ENCODE data around the gene TEX19. TPM values are rescaled to one million over a fixed set of nuclear protein-coding genes. Genes with fewer than 3 reads are reported as not detected.

TEX19 gene
- total RNA-seq, 3 donors from 2014 or later (not counting 1 experiment from before 2014, with no cell fraction given), result not detected

DNA sequence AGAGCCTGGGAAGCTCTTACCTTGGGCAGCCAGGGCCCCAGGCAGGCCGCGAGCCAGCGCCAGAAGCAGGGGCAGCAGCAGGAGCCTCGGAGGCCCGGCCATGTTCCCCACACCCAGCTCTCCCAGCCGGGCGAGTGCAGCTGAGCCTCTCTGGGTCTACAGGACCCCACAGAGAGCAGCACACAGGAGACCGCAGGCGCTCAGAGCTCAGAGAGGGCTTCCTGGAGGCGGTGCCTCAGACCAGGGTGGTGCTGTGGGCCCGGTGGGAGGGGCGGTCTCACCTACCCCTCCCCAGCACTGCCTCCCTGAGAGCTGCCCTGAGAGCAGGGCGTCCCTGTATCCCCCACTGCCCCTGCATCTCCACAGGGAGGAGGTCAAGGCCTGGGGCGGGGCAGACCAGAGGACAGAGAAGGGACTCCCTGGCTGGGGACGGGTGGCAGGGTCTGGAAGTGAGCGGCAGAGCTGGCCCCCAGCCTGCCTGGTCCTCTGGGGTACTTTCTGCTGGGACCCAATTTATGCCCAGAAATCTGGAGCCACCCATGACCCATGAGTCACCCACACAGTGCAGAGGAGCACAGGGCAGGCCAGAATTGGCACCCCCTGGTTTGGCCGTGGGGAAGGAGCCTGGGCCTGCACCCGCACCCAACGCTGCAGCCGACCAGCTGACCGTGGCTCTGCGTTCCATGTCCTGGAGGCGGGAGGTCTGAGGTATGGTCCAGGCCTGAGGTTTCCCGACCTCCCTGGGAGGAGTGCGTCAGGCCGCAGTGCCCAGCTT is 41.5 kb upstream of the TEX19 start, which contains the start of gene CD7:
CD7 (minus strand) TSS at position 215 of the 775 bp plus-strand sequence; CDS start at position 102, 113 bp downstream.
- Mint-ChIP-seq H3K4me1 (peaks cover 18 to 40% of the 10 kb centered on the region in 2 donors), H3K36me3 (no peaks in the 10 kb centered on the region), H3K27me3 (ENCODE audit: low read depth in 2 of 2) (no peaks in the 10 kb centered on the region), H3K27ac (no peak within 1 kb of the TSS), H3K4me3 (peak within 1 kb of the TSS; percentile 96), H3K9me3 (no peaks in the 10 kb centered on the region)
- TF ChIP-seq, protein P1, sequence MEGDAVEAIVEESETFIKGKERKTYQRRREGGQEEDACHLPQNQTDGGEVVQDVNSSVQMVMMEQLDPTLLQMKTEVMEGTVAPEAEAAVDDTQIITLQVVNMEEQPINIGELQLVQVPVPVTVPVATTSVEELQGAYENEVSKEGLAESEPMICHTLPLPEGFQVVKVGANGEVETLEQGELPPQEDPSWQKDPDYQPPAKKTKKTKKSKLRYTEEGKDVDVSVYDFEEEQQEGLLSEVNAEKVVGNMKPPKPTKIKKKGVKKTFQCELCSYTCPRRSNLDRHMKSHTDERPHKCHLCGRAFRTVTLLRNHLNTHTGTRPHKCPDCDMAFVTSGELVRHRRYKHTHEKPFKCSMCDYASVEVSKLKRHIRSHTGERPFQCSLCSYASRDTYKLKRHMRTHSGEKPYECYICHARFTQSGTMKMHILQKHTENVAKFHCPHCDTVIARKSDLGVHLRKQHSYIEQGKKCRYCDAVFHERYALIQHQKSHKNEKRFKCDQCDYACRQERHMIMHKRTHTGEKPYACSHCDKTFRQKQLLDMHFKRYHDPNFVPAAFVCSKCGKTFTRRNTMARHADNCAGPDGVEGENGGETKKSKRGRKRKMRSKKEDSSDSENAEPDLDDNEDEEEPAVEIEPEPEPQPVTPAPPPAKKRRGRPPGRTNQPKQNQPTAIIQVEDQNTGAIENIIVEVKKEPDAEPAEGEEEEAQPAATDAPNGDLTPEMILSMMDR (IDR thresholded peaks at IDR 0.05), result no peak
- intact Hi-C loops (cut with micrococcal nuclease), result loop anchor here (1.0 to 5.0 kb wide), 3 partner anchors 15 to 50 kb away; no protein-coding TSS in a partner anchor
- ATAC-seq (peak; percentile 74 to 84 (median 81)), DNase-seq (peak; percentile 61 to 86)
- 58% methylated on average over 26 of the region's 26 CpGs for WGBS (ENCODE audit: insufficient coverage)
- Histone ChIP-seq H3K4me3 (ENCODE audit: low read length) (peak within 1 kb of the TSS; percentile 77), H3K9me3 (ENCODE audit: control insufficient read depth, insufficient read depth, low read length) (no peaks in the 10 kb centered on the region), H3K27ac (ENCODE audit: low read length) (peak within 1 kb of the TSS; percentile 78), H3K4me1 (ENCODE audit: control insufficient read depth, insufficient read depth, low read length) (peaks cover 68% of the 10 kb centered on the region), H3K36me3 (ENCODE audit: control insufficient read depth, insufficient read depth, low read length) (peaks cover 17% of the 10 kb centered on the region), H3K27me3 (ENCODE audit: control insufficient read depth, insufficient read depth, low read length) (no peaks in the 10 kb centered on the region)

DNA sequence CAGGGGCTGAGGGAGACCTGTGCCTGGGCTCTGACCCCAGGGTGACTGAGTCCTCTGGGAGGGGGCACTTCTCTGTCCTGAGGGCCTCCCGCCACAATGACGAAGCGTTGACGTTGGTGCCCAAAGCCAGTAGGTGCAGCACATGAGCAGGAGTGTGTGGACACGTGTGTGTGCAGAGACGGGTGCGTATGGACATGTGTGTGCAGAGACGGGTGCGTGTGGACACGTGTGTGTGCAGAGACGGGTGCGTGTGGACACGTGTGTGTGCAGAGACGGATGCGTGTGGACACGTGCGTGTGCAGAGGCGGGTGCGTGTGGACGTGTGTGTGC is 40.9 kb upstream of the TEX19 start:
- no peaks in the 10 kb centered on the region for H3K9me3 Mint-ChIP-seq
- H3K4me3 Mint-ChIP-seq, result no peak overlapping the region
- H3K4me1 Mint-ChIP-seq, result peaks cover 18 to 40% of the 10 kb centered on the region in 2 donors
- Histone ChIP-seq H3K4me3 (ENCODE audit: low read length) (no peak overlapping the region), H3K27me3 (ENCODE audit: control insufficient read depth, insufficient read depth, low read length) (no peaks in the 10 kb centered on the region), H3K9me3 (ENCODE audit: control insufficient read depth, insufficient read depth, low read length) (no peaks in the 10 kb centered on the region), H3K36me3 (ENCODE audit: control insufficient read depth, insufficient read depth, low read length) (peaks cover 17% of the 10 kb centered on the region), H3K27ac (ENCODE audit: low read length) (peak overlapping the region; percentile 78), H3K4me1 (ENCODE audit: control insufficient read depth, insufficient read depth, low read length) (peaks cover 68% of the 10 kb centered on the region)
- intact Hi-C loops (cut with micrococcal nuclease), result loop anchor here (5.0 kb wide), 1 partner anchor 51 kb away; no protein-coding TSS in a partner anchor
- 94% methylated on average over 20 of the region's 20 CpGs for WGBS (ENCODE audit: insufficient coverage)
- peak in 1 of 2 donors; percentile 38 for DNase-seq
- H3K36me3 Mint-ChIP-seq, result no peaks in the 10 kb centered on the region
- ATAC-seq, result no peak
- TF ChIP-seq, protein P1 (IDR thresholded peaks at IDR 0.05), result no peak
- no peak overlapping the region for H3K27ac Mint-ChIP-seq
- H3K27me3 Mint-ChIP-seq (ENCODE audit: low read depth in 2 of 2), result no peaks in the 10 kb centered on the region

DNA sequence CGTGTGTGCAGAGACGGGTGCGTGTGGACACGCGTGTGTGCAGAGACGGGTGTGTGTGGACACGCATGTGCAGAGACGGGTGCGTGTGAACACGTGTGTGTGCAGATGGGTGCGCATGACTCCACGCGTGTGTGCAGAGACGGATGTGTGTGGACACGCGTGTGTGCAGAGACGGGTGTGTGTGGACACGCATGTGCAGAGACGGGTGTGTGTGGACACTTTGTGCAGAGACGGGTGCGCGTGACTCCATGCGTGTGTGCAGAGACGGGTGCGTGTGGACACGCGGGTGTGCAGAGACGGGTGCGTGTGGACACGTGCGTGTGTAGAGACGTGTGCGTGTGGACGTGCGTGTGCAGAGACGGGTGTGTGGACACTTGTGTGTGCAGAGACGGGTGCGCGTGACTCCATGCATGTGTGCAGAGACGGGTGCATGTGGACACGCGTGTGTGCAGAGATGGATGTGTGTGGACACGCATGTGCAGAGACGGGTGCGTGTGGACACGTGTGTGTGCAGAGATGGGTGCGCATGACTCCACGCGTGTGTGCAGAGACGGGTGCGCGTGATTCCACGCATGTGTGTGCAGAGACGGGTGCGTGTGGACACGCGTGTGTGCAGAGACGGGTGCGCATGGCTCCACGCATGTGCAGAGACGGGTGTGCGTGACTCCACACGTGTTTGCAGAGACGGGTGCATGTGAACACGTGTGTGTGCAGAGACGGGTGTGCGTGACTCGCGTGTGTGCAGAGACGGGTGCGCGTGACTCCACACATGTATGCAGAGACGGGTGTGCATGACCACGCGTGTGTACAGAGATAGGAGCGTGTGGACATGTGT is 40.1 kb upstream of the TEX19 start:
- intact Hi-C loops (cut with micrococcal nuclease), result loop anchor here (5.0 kb wide), 1 partner anchor 52 kb away; no protein-coding TSS in a partner anchor

More for the DNA sequence above, 40.1 kb upstream of the TEX19 start:
- Mint-ChIP-seq H3K9me3 (no peaks in the 10 kb centered on the region), H3K4me3 (no peak overlapping the region), H3K4me1 (peaks cover 18 to 32% of the 10 kb centered on the region in 2 donors), H3K27me3 (ENCODE audit: low read depth in 2 of 2) (no peaks in the 10 kb centered on the region), H3K27ac (no peak overlapping the region), H3K36me3 (no peaks in the 10 kb centered on the region)
- no peak for ATAC-seq
- DNase-seq, result peak in 1 of 2 donors; percentile 36
- Histone ChIP-seq H3K4me1 (ENCODE audit: control insufficient read depth, insufficient read depth, low read length) (peaks cover 65% of the 10 kb centered on the region), H3K27me3 (ENCODE audit: control insufficient read depth, insufficient read depth, low read length) (no peaks in the 10 kb centered on the region), H3K36me3 (ENCODE audit: control insufficient read depth, insufficient read depth, low read length) (peaks cover 10% of the 10 kb centered on the region), H3K4me3 (ENCODE audit: low read length) (no peak overlapping the region), H3K27ac (ENCODE audit: low read length) (no peak overlapping the region), H3K9me3 (ENCODE audit: control insufficient read depth, insufficient read depth, low read length) (no peaks in the 10 kb centered on the region)
- TF ChIP-seq, protein P1 (IDR thresholded peaks at IDR 0.05), result no peak
- 97% methylated on average over 76 of the region's 76 CpGs for WGBS (ENCODE audit: insufficient coverage)

Measured in natural killer cell (primary cell).